B cell (primary cell): Measurements from ENCODE around the gene XYLT1.

Experiments used
- EZH2 ChIP-seq: IDR thresholded peaks from 2 replicates; pipeline ENCODE4 v1.6.1; 2012; ENCODE audit warnings: borderline replicate concordance, low read depth, mild to moderate bottlenecking, moderate library complexity, low read length; ENCODE audit not compliant: insufficient read depth, poor library complexity, severe bottlenecking
- TF ChIP-seq, protein P1 (sequence below): fragments of 200-600 bp; IDR thresholded peaks from one replicate; pipeline ENCODE4 v1.8.0; 2022; ENCODE audit warnings: antibody characterized with exemption, mild to moderate bottlenecking

DNA sequence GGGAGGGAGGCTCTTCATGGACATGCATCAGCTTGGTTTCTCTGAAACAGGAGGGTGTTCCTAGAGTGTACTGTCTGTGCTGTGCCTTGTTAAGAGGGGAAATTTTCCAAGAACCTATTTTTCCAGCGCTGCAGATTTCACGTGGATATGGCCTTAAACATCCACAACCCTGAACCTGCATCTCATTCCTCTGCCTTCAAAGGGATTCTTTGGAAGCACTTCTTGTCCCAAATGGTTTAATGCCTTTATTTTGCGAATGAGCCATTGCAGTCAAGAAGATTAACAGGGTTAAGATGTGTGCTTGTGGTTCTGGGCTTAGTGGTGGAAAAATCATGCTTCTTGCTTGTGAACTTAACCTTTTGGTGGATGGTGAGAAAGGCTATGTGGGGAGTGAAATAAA, 161.2 kb downstream of the XYLT1 start:
- TF ChIP-seq, protein P1, sequence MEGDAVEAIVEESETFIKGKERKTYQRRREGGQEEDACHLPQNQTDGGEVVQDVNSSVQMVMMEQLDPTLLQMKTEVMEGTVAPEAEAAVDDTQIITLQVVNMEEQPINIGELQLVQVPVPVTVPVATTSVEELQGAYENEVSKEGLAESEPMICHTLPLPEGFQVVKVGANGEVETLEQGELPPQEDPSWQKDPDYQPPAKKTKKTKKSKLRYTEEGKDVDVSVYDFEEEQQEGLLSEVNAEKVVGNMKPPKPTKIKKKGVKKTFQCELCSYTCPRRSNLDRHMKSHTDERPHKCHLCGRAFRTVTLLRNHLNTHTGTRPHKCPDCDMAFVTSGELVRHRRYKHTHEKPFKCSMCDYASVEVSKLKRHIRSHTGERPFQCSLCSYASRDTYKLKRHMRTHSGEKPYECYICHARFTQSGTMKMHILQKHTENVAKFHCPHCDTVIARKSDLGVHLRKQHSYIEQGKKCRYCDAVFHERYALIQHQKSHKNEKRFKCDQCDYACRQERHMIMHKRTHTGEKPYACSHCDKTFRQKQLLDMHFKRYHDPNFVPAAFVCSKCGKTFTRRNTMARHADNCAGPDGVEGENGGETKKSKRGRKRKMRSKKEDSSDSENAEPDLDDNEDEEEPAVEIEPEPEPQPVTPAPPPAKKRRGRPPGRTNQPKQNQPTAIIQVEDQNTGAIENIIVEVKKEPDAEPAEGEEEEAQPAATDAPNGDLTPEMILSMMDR = no peak
- no peak for TF ChIP-seq EZH2
